ENCODE measurements around the gene LYPLA2.
A peak's percentile ranks its signal among the peaks of the same experiment; 100 is the strongest.

The LYPLA2 gene

DNA sequence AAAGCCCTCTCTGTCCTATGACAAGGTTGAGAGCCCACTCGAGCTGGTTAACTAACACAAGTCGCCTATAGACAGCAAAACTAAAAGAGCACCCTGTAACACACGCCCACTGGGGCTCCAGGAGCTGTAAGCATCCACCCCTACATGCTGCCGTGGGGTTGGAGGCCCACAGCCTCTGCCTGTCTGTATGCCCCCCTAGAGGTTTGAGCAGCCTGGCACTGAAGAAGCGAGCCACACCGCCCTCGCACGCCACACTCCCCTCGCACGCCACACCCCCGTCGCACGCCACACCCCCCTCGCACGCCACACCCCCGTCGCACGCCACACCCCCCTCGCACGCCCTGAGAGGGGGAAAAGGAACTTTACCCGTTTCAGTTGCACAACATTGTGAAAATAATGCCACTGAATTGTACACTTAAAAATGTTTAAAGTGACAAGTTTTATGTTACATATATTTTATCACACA, 47.5 kb downstream of the LYPLA2 start:
- peak; percentile 60 for DNase-seq

DNA sequence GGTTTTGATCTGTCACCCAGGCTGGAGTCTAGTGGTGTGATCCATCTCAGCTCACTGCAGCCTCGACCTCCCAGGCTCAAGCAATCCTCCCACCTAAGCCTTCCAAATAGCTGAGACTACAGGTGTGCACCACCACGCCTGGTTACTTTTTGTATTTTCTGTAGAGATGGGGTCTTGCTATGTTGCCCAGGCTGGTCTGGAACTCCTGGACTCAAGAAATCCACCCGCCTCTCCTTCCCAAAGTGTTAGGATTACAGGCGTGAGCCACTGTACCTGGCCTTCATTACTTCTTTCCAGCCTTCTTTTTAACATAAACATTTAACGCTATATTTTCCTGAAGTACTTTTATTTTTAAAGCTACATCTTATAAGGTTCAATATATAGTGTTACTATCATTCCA, 52.7 kb downstream of the LYPLA2 start:
- DNase-seq, result no peak
